ENCODE data around the gene SPZ1.

The SPZ1 gene

GRCh38 chr5:80360914-80361444 is 41.2 kb downstream of the SPZ1 start:
- no peaks in the 10 kb centered on the region for H3K36me3 ChIP-seq (ENCODE audit: control insufficient read depth in 1 of 2, insufficient read depth in 2 of 2, low read length in 2 of 2)
- no peaks in the 10 kb centered on the region for H3K27me3 ChIP-seq (ENCODE audit: control insufficient read depth in 1 of 2, insufficient read depth in 2 of 2, low read length in 2 of 2)
- H3K27ac ChIP-seq (ENCODE audit: low read depth, low read length): no peak overlapping the region
- H3K9me3 ChIP-seq (ENCODE audit: control insufficient read depth in 1 of 2, low read length in 2 of 2): no peaks in the 10 kb centered on the region
- H3K4me3 ChIP-seq (ENCODE audit: low read depth in 1 of 2, low read length in 2 of 2): no peak overlapping the region
- no peak overlapping the region for H3K9ac ChIP-seq (ENCODE audit: low read depth in 1 of 2, low read length in 2 of 2)
- no peaks in the 10 kb centered on the region for H3K4me1 ChIP-seq (ENCODE audit: control insufficient read depth in 1 of 2, insufficient read depth in 2 of 2, low read length in 2 of 2)

GRCh38 chr5:80364892-80365291 is 45.1 kb downstream of the SPZ1 start:
- no peak overlapping the region for H3K27ac ChIP-seq (ENCODE audit: low read depth, low read length)
- no peak overlapping the region for H3K9ac ChIP-seq (ENCODE audit: low read depth in 1 of 2, low read length in 2 of 2)
- H3K4me3 ChIP-seq (ENCODE audit: low read depth in 1 of 2, low read length in 2 of 2): no peak overlapping the region
- H3K4me1 ChIP-seq (ENCODE audit: control insufficient read depth in 1 of 2, insufficient read depth in 2 of 2, low read length in 2 of 2): no peaks in the 10 kb centered on the region
- H3K27me3 ChIP-seq (ENCODE audit: control insufficient read depth in 1 of 2, insufficient read depth in 2 of 2, low read length in 2 of 2): no peaks in the 10 kb centered on the region
- no peaks in the 10 kb centered on the region for H3K9me3 ChIP-seq (ENCODE audit: control insufficient read depth in 1 of 2, low read length in 2 of 2)
- H3K36me3 ChIP-seq (ENCODE audit: control insufficient read depth in 1 of 2, insufficient read depth in 2 of 2, low read length in 2 of 2): no peaks in the 10 kb centered on the region

- no peak overlapping the region for H3K4me3 ChIP-seq (ENCODE audit: low read depth in 1 of 2, low read length in 2 of 2)
- peaks cover 0 to 10% of the 10 kb centered on the region in 2 donors for H3K4me1 ChIP-seq (ENCODE audit: control insufficient read depth in 1 of 2, insufficient read depth in 2 of 2, low read length in 2 of 2)
- H3K9me3 ChIP-seq (ENCODE audit: control insufficient read depth in 1 of 2, low read length in 2 of 2): no peaks in the 10 kb centered on the region
- no peaks in the 10 kb centered on the region for H3K36me3 ChIP-seq (ENCODE audit: control insufficient read depth in 1 of 2, insufficient read depth in 2 of 2, low read length in 2 of 2)
- H3K27me3 ChIP-seq (ENCODE audit: control insufficient read depth in 1 of 2, insufficient read depth in 2 of 2, low read length in 2 of 2): no peaks in the 10 kb centered on the region
- no peak overlapping the region for H3K9ac ChIP-seq (ENCODE audit: low read depth in 1 of 2, low read length in 2 of 2)
- no peak overlapping the region for H3K27ac ChIP-seq (ENCODE audit: low read depth, low read length)
Observed at GRCh38 chr5:80368661-80369480, 49.1 kb downstream of the SPZ1 start.

- no peak overlapping the region for H3K9ac ChIP-seq (ENCODE audit: low read depth in 1 of 2, low read length in 2 of 2)
- no peak overlapping the region for H3K4me3 ChIP-seq (ENCODE audit: low read depth in 1 of 2, low read length in 2 of 2)
- H3K9me3 ChIP-seq (ENCODE audit: control insufficient read depth in 1 of 2, low read length in 2 of 2): no peaks in the 10 kb centered on the region
- H3K27me3 ChIP-seq (ENCODE audit: control insufficient read depth in 1 of 2, insufficient read depth in 2 of 2, low read length in 2 of 2): no peaks in the 10 kb centered on the region
- H3K36me3 ChIP-seq (ENCODE audit: control insufficient read depth in 1 of 2, insufficient read depth in 2 of 2, low read length in 2 of 2): no peaks in the 10 kb centered on the region
- H3K4me1 ChIP-seq (ENCODE audit: control insufficient read depth in 1 of 2, insufficient read depth in 2 of 2, low read length in 2 of 2): peaks cover 0 to 10% of the 10 kb centered on the region in 2 donors
- H3K27ac ChIP-seq (ENCODE audit: low read depth, low read length): no peak overlapping the region
Observed at GRCh38 chr5:80369521-80369920, 49.7 kb downstream of the SPZ1 start.

GRCh38 chr5:80370390-80370789 is 50.6 kb downstream of the SPZ1 start:
- Histone ChIP-seq H3K36me3 (ENCODE audit: control insufficient read depth in 1 of 2, insufficient read depth in 2 of 2, low read length in 2 of 2) (no peaks in the 10 kb centered on the region), H3K9me3 (ENCODE audit: control insufficient read depth in 1 of 2, low read length in 2 of 2) (no peaks in the 10 kb centered on the region), H3K4me3 (ENCODE audit: low read depth in 1 of 2, low read length in 2 of 2) (no peak overlapping the region), H3K27ac (ENCODE audit: low read depth, low read length) (no peak overlapping the region), H3K9ac (ENCODE audit: low read depth in 1 of 2, low read length in 2 of 2) (no peak overlapping the region), H3K27me3 (ENCODE audit: control insufficient read depth in 1 of 2, insufficient read depth in 2 of 2, low read length in 2 of 2) (no peaks in the 10 kb centered on the region), H3K4me1 (ENCODE audit: control insufficient read depth in 1 of 2, insufficient read depth in 2 of 2, low read length in 2 of 2) (peaks cover 0 to 10% of the 10 kb centered on the region in 2 donors)

Data from duodenal mucosa (tissue), 2 donors.